Gastroesophageal sphincter (tissue), 3 donors: ENCODE measurements around the gene SHLD1.

Experiments used
- CTCF ChIP-seq, 4 experiments: fragments of 200-600 bp in 2 of 4; fragments of 450-650 bp in 2 of 4; sonication (generic) in 1 of 4; IDR thresholded peaks; one replicate each; pipeline ENCODE4 v1.5.1; 2017 to 2019; ENCODE audit warnings: antibody characterized with exemption in 4 of 4, mild to moderate bottlenecking in 2 of 4, moderate library complexity in 2 of 4
- EP300 ChIP-seq: sonication (generic); formaldehyde crosslinking; IDR thresholded peaks from one replicate; pipeline ENCODE4 v1.6.1; 2017; ENCODE audit warnings: antibody characterized with exemption, mild to moderate bottlenecking
- POLR2A ChIP-seq, 2 donors: fragments of 450-650 bp; IDR thresholded peaks; one replicate each; pipeline ENCODE4 v1.6.1; 2017; ENCODE audit warnings: antibody characterized with exemption in 2 of 2, mild to moderate bottlenecking in 2 of 2, moderate library complexity in 1 of 2
- POLR2AphosphoS5 ChIP-seq: sonication (generic); formaldehyde crosslinking; IDR thresholded peaks from one replicate; pipeline ENCODE4 v1.6.1; 2017; ENCODE audit warnings: antibody characterized with exemption

- TF ChIP-seq POLR2A (IDR thresholded peaks at IDR 0.05) (no peak), CTCF (IDR thresholded peaks at IDR 0.05) (no peak), POLR2AphosphoS5 (no peak), EP300 (no peak)
Observed at GRCh38 chr20:5871459-5872410, 121.5 kb downstream of the SHLD1 start.
